GM12878 (cell line): ENCODE results near the gene DRAP1. TPM values are rescaled to one million over a fixed set of nuclear protein-coding genes. Genes with fewer than 3 reads are reported as not detected.

Experiments used
- ATAC-seq: fragments of 200-7000 bp; cut with Tn5 transposase; 3 replicates; pipeline ENCODE4 v1.9.1; 2020; ENCODE audit warnings: mild to moderate bottlenecking, moderate library complexity
- BruUV-seq: library from RNA; stranded (reverse); fragments of 400-500 nt; replicated peaks from 2 replicates; lab custom pipeline; 2021; lab: Mats Ljungman, UMichigan
- CTCF ChIA-PET: fragments of 300-600 bp; sonication (Branson Sonifier 250); formaldehyde crosslinking; extraction: SDS; loops from one replicate; lab custom pipeline; 2021; ENCODE audit warnings: inconsistent platforms; lab: Yijun Ruan, JAX
- POLR2A ChIA-PET: fragments of 350-600 bp; formaldehyde crosslinking; extraction: SDS; loops from one replicate; lab custom pipeline; 2021; ENCODE audit warnings: inconsistent platforms; lab: Charles Lee
- RAD21 ChIA-PET: fragments of 300-600 bp; sonication (Branson Sonifier 250); formaldehyde crosslinking; loops from one replicate; lab custom pipeline; 2023; ENCODE audit warnings: antibody characterized with exemption; ENCODE audit not compliant: unreplicated experiment; lab: Charles Lee
- SMC1A ChIA-PET: fragments of 300-600 bp; sonication (Branson Sonifier 250); formaldehyde crosslinking; loops from one replicate; lab custom pipeline; 2023; ENCODE audit not compliant: unreplicated experiment, uncharacterized antibody; lab: Charles Lee
- DNase-seq: peaks from one replicate; pipeline ENCODE4 v3.0.0-alpha.2; 2011; ENCODE audit warnings: low read depth, low spot score
- FAIRE-seq: peaks from 3 replicates; lab custom pipeline; 2011; peaks lifted over from hg19 to GRCh38; lab: Jason Lieb, UNC
- H2AFZ ChIP-seq: 2 replicates; pipeline ENCODE4 v1.6.0; 2011; ENCODE audit warnings: low read depth, low read length, control low read depth; ENCODE audit not compliant: control insufficient read depth
- H3K27ac ChIP-seq: 2 replicates; pipeline ENCODE4 v1.5.1; 2011; ENCODE audit warnings: control low read depth; ENCODE audit not compliant: control insufficient read depth, insufficient read depth
- H3K27me3 ChIP-seq, 2 experiments: replicated peaks in 1 of 2; 2 replicates each; pipeline versions ENCODE4 v1.6.0 to v1.6.1; 2011; ENCODE audit warnings: low read length in 1 of 2; ENCODE audit not compliant: control insufficient read depth in 2 of 2, insufficient read depth in 2 of 2
- H3K36me3 ChIP-seq, 2 experiments: 2 replicates each; pipeline ENCODE4 v1.5.1; 2011; ENCODE audit warnings: low read length in 1 of 2; ENCODE audit not compliant: control insufficient read depth in 2 of 2, insufficient read depth in 2 of 2
- H3K4me1 ChIP-seq: 2 replicates; pipeline ENCODE4 v1.6.1; 2011; ENCODE audit warnings: mild to moderate bottlenecking, low read length, moderate library complexity, mixed read lengths; ENCODE audit not compliant: control insufficient read depth, insufficient read depth
- H3K4me2 ChIP-seq: 2 replicates; pipeline ENCODE4 v1.6.0; 2011; ENCODE audit warnings: control low read depth; ENCODE audit not compliant: control insufficient read depth, insufficient read depth
- H3K4me3 ChIP-seq: fragments of 200-600 bp; sonication (generic); 2 replicates; pipeline ENCODE4 v1.5.1; 2016
- H3K79me2 ChIP-seq: 2 replicates; pipeline ENCODE4 v1.6.0; 2011; ENCODE audit warnings: low read length; ENCODE audit not compliant: control insufficient read depth, insufficient read depth
- H3K9ac ChIP-seq: 2 replicates; pipeline ENCODE4 v1.8.0; 2011; ENCODE audit warnings: low read length, control low read depth, mixed read lengths; ENCODE audit not compliant: control insufficient read depth, insufficient read depth
- H3K9me3 ChIP-seq: replicated peaks from 3 replicates; pipeline ENCODE4 v1.5.1; 2011; ENCODE audit warnings: mild to moderate bottlenecking, low read length; ENCODE audit not compliant: control insufficient read depth, insufficient read depth
- H4K20me1 ChIP-seq: 2 replicates; pipeline ENCODE4 v1.6.0; 2011; ENCODE audit not compliant: control insufficient read depth, insufficient read depth
- ASH2L ChIP-seq: fragments of 300-600, 200-600 bp; sonication (generic); IDR thresholded peaks from 2 replicates; pipeline ENCODE4 v1.6.1; 2017; ENCODE audit warnings: low read depth, mild to moderate bottlenecking, borderline replicate concordance
- BCL11A ChIP-seq: IDR thresholded peaks from 2 replicates; pipeline ENCODE4 v1.6.1; 2011; ENCODE audit warnings: low read depth, low read length
- BMI1 ChIP-seq: fragments of 450-650 bp; IDR thresholded peaks from 2 replicates; pipeline ENCODE4 v1.6.1; 2016; ENCODE audit warnings: mild to moderate bottlenecking, moderate library complexity, borderline replicate concordance
- CEBPB ChIP-seq, 2 experiments: fragments of 150-350 bp in 1 of 2; IDR thresholded peaks; 2 replicates each; pipeline ENCODE4 v1.6.1; 2012 to 2014; ENCODE audit warnings: low read depth in 2 of 2, low read length in 2 of 2, borderline replicate concordance in 1 of 2, inconsistent platforms in 1 of 2
- DPF2 ChIP-seq: fragments of 450-650 bp; IDR thresholded peaks from 2 replicates; pipeline ENCODE4 v1.6.1; 2017; ENCODE audit warnings: mild to moderate bottlenecking
- EP300 ChIP-seq, 2 experiments: fragments of 150-350 bp in 1 of 2; IDR thresholded peaks; 2 replicates each; pipeline ENCODE4 v1.6.1; 2011 to 2012; ENCODE audit warnings: low read depth in 2 of 2, low read length in 2 of 2, borderline replicate concordance in 1 of 2, improper control_type of control experiment in 1 of 2, inconsistent platforms in 1 of 2; ENCODE audit not compliant: control insufficient read depth in 1 of 2
- HCFC1 ChIP-seq: fragments of 150-350 bp; IDR thresholded peaks from 2 replicates; pipeline ENCODE4 v1.6.1; 2014; ENCODE audit warnings: low read length
- MTA3 ChIP-seq: IDR thresholded peaks from 2 replicates; pipeline ENCODE4 v1.6.1; 2012; ENCODE audit warnings: low read length, inconsistent platforms, borderline replicate concordance
- NR2F1 ChIP-seq: fragments of 450-650 bp; conservative IDR thresholded peaks from 2 replicates; pipeline ENCODE4 v1.6.1; 2017; ENCODE audit warnings: mild to moderate bottlenecking
- PAX8 ChIP-seq: fragments of 450-650 bp; IDR thresholded peaks from 2 replicates; pipeline ENCODE4 v1.6.1; 2017; ENCODE audit warnings: mild to moderate bottlenecking, moderate library complexity
- RCOR1 ChIP-seq: conservative IDR thresholded peaks from 2 replicates; pipeline ENCODE4 v1.6.1; 2012; ENCODE audit warnings: low read depth, low read length, improper control_type of control experiment
- RELB ChIP-seq: fragments of 450-650 bp; IDR thresholded peaks from 2 replicates; pipeline ENCODE4 v1.6.1; 2017; ENCODE audit warnings: low read depth, mild to moderate bottlenecking, moderate library complexity
- USF2 ChIP-seq: IDR thresholded peaks from 2 replicates; pipeline ENCODE4 v1.6.1; 2011; ENCODE audit warnings: low read depth, low read length, improper control_type of control experiment, borderline replicate concordance
- WGBS: methylation state at CpG from one replicate; pipeline ENCODE4 v1.1.6; 2016; ENCODE audit warnings: low lambda C conversion rate; ENCODE audit not compliant: insufficient replicate concordance, insufficient coverage; ENCODE audit errors: missing lambda C conversion rate; 5-methylcytosine and 5-hydroxymethylcytosine counted together
- in situ Hi-C: fragments of 300-500 bp; cut with MboI; formaldehyde crosslinking; loops from 9 replicates; pipeline ENCODE4 v1.14.3; 2018; ENCODE audit warnings: mixed read lengths
- intact Hi-C: fragments of 100-400 bp; cut with micrococcal nuclease; formaldehyde crosslinking; loops from one replicate; pipeline ENCODE4 v1.14.2; 2022; ENCODE audit not compliant: unreplicated experiment
- polyA plus RNA-seq, 11 experiments: library from polyadenylated mRNA; depleted of rRNA in 4 of 11; unstranded in 6 of 11; stranded (reverse) in 5 of 11; fragments of >200 nt; fragmentation: Nextera tagmentation in 4 of 11; fragmentation: Illumina TruSeq in 1 of 11; extraction: Ambion mirVana in 4 of 11; extraction: Trizol in 1 of 11; gene quantifications; 1 replicate in 1 of 11; 2 replicates in 10 of 11; pipeline versions ENCODE4 v1.2.1 to v1.2.3, GENCODE V29; 2011 to 2016; ENCODE audit warnings: inconsistent platforms in 2 of 11, missing spikeins in 2 of 11, low read depth in 1 of 11
- total RNA-seq, 4 experiments: library from RNA; depleted of rRNA in 3 of 4; stranded (reverse); fragments of >200 nt in 3 of 4; fragmentation: Illumina TruSeq in 1 of 4; extraction: Trizol in 1 of 4; gene quantifications; 2 replicates each; pipeline versions ENCODE4 v1.2.1 to v1.2.3, GENCODE V29; 2013 to 2021
- TF ChIP-seq, protein P1 (sequence below): fragments of 450-650 bp; IDR thresholded peaks from 2 replicates; pipeline ENCODE4 v1.6.1; 2016; ENCODE audit warnings: mild to moderate bottlenecking, moderate library complexity, borderline replicate concordance

Gene DRAP1
- total and polyA plus RNA-seq, 10 of the 15 experiments (the other 5 are each of a cell fraction or from before 2014, with no cell fraction given), result 9.4 to 163 (median 114) TPM

- TF ChIP-seq, protein P1, sequence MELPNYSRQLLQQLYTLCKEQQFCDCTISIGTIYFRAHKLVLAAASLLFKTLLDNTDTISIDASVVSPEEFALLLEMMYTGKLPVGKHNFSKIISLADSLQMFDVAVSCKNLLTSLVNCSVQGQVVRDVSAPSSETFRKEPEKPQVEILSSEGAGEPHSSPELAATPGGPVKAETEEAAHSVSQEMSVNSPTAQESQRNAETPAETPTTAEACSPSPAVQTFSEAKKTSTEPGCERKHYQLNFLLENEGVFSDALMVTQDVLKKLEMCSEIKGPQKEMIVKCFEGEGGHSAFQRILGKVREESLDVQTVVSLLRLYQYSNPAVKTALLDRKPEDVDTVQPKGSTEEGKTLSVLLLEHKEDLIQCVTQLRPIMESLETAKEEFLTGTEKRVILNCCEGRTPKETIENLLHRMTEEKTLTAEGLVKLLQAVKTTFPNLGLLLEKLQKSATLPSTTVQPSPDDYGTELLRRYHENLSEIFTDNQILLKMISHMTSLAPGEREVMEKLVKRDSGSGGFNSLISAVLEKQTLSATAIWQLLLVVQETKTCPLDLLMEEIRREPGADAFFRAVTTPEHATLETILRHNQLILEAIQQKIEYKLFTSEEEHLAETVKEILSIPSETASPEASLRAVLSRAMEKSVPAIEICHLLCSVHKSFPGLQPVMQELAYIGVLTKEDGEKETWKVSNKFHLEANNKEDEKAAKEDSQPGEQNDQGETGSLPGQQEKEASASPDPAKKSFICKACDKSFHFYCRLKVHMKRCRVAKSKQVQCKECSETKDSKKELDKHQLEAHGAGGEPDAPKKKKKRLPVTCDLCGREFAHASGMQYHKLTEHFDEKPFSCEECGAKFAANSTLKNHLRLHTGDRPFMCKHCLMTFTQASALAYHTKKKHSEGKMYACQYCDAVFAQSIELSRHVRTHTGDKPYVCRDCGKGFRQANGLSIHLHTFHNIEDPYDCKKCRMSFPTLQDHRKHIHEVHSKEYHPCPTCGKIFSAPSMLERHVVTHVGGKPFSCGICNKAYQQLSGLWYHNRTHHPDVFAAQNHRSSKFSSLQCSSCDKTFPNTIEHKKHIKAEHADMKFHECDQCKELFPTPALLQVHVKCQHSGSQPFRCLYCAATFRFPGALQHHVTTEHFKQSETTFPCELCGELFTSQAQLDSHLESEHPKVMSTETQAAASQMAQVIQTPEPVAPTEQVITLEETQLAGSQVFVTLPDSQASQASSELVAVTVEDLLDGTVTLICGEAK, result no peak
- TF ChIP-seq NR2F1 (no peak), RCOR1 (no peak), BCL11A (no peak)
Measured at GRCh38 chr11:65886826-65887722, 32.2 kb upstream of the DRAP1 start (continued).

- no peak for FAIRE-seq
- no peak for ATAC-seq
- intact Hi-C loops, result loop anchor here (1.0 to 2.0 kb wide), 3 partner anchors 29 to 102 kb away; partner anchors contain the start of genes CFL1 and SART1
- POLR2A ChIA-PET, result interaction anchor here (0.5 to 7.4 kb wide), 30 partner anchors 9 to 1141 kb away, joined by 3 to 155 read pairs (median 5); partner anchors contain the start of genes BANF1, C11orf68, CFL1 and EIF1AD
- Histone ChIP-seq H2AFZ (peak overlapping the region; percentile 97), H3K27ac (peak overlapping the region; percentile 70), H3K27me3 (no peaks in the 10 kb centered on the region), H3K9me3 (no peaks in the 10 kb centered on the region), H4K20me1 (no peaks in the 10 kb centered on the region), H3K79me2 (peaks cover 43% of the 10 kb centered on the region), H3K4me3 (peak overlapping the region; percentile 90), H3K4me2 (peak overlapping the region; percentile 88), H3K4me1 (peaks cover 26% of the 10 kb centered on the region), H3K36me3 (peaks cover 12 to 21% of the 10 kb centered on the region in 2 experiments), H3K9ac (peak overlapping the region; percentile 73)
- SMC1A ChIA-PET, result interaction anchor here (0.7 to 6.7 kb wide), 14 partner anchors 12 to 273 kb away, joined by 3 to 52 read pairs (median 6); partner anchors contain the start of genes CFL1, FOSL1, KAT5 and MUS81
- in situ Hi-C loops, result no loop called here
- BruUV-seq, result TSS peak; percentile 70
- CTCF ChIA-PET, result interaction anchor here (0.6 to 11.0 kb wide), 23 partner anchors 12 to 398 kb away, joined by 3 to 167 read pairs (median 7); partner anchors contain the start of genes CFL1, FOSL1, MUS81 and RNASEH2C
- 1% methylated on average over 23 of the region's 23 CpGs for WGBS
- no peak for DNase-seq
- RAD21 ChIA-PET, result interaction anchor here (0.7 to 8.0 kb wide), 18 partner anchors 11 to 248 kb away, joined by 3 to 76 read pairs (median 4); partner anchors contain the start of genes CFL1, MUS81, RNASEH2C and SART1
- TF ChIP-seq EP300 (IDR thresholded peaks at IDR 0.05; ENCODE audit: borderline replicate concordance in 1 of 2, control insufficient read depth in 1 of 2, low read depth in 2 of 2, low read length in 2 of 2) (no peak), RELB (no peak), USF2 (no peak), ASH2L (no peak), BMI1 (no peak), PAX8 (no peak), DPF2 (no peak), CEBPB (IDR thresholded peaks at IDR 0.05; ENCODE audit: borderline replicate concordance in 1 of 2, low read depth in 2 of 2, low read length in 2 of 2) (no peak), HCFC1 (no peak), MTA3 (no peak)
Measured at GRCh38 chr11:65887723-65888162, 31.5 kb upstream of the DRAP1 start.
